LoVo (cell line): ENCODE data around the gene CAMK2N2.

ENCODE experiments used
- DNase-seq: peaks from one replicate; pipeline ENCODE4 v3.0.0-alpha.2; 2016; ENCODE audit warnings: low spot score

The CAMK2N2 gene

DNA sequence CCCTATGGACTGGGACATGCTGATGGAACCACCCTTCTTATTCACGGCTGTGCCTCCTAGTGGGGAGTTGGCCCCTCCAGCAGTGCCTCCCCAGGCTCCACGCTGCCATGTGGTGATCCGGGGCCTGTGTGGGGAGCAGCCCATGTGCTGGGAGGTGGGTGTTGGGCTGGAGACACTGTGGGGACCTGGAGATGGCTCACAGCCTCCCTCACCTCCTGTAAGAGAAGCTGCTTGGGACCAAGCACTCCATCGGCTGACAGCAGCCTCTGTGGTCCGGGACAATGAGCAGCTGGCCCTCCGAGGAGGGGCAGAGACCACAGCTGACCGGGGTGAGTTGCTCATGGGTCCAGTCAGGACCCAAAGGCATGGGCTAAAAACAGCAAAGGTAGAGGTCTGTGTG lies 21.6 kb downstream of the CAMK2N2 start:
- no peak for DNase-seq

GRCh38 chr3:184239221-184239620 lies 22.1 kb downstream of the CAMK2N2 start:
- no peak for DNase-seq

DNA sequence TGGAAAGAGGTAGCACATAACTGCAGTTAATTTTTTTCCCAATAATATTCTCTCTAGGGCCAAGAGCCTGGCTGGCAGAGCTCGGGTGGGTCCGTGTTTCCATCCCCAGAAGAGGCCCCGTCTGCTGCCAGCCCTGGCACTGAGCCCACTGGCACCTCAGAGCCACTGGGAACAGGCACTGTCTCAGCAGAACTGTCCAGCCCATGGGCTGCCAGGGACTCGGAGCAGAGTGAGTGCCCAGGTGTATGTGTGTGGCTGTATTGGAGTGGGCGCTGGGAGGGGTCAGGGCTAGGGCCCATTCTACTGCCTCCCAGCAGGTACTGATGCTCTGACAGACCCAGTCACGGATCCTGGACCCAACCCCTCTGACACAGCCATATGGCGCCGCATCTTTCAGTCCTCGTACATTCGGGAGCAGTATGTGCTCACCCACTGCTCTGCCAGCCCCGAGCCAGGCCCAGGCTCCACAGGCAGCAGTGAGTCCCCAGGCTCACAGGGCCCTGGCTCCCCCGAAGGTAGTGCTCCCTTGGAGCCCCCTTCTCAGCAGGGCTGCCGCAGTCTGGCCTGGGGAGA lies 23.0 kb downstream of the CAMK2N2 start:
- DNase-seq, result no peak

GRCh38 chr3:184237807-184238206 lies 23.5 kb downstream of the CAMK2N2 start:
- no peak for DNase-seq

DNA sequence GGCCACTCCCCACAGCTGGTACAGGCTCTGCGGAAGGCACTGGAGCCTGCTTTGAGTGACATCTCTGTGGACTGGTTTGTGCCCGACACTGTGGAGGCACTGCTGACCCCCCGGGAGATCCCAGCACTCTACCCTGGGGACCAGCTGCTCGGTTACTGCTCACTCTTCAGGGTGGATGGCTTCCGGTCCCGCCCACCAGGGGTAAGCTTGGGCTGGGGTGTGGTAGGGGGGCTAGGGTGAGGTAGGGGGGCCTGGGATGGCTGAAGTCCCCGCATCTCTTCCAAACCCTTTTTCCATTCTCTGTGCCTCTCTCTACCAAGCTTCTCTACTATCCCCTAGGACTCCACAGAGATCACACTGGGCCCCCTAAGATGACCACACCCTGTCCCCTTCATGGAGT lies 24.1 kb downstream of the CAMK2N2 start:
- no peak for DNase-seq

GRCh38 chr3:184236636-184237035 lies 24.7 kb downstream of the CAMK2N2 start:
- DNase-seq, result no peak

DNA sequence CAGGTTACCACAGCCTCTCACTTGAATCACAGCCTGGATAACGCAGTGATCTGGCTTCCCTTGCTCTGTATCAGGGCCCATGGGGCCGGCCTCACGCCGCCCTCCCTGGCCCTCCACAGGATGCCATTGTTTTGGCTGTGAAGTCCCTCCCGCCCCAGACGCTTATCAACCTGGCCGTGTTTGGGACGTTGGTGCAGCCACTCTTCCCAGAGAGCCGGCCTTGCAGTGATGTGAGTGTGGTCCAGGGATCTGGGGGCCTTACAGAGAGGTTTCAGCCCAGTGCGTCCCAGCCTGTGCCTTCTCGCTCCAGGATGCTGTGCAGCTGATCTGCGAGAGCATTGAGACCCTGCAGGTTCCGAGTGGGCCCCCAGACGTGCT lies 25.3 kb downstream of the CAMK2N2 start:
- no peak for DNase-seq

GRCh38 chr3:184235381-184236032 lies 25.8 kb downstream of the CAMK2N2 start:
- DNase-seq, result no peak

- no peak for DNase-seq
Observed at GRCh38 chr3:184234671-184235380, 26.5 kb downstream of the CAMK2N2 start.

- peak; percentile 60 for DNase-seq
Observed at GRCh38 chr3:184234224-184234623, 27.1 kb downstream of the CAMK2N2 start.

- no peak for DNase-seq
Observed at GRCh38 chr3:184233127-184233843, 28.1 kb downstream of the CAMK2N2 start.

DNA sequence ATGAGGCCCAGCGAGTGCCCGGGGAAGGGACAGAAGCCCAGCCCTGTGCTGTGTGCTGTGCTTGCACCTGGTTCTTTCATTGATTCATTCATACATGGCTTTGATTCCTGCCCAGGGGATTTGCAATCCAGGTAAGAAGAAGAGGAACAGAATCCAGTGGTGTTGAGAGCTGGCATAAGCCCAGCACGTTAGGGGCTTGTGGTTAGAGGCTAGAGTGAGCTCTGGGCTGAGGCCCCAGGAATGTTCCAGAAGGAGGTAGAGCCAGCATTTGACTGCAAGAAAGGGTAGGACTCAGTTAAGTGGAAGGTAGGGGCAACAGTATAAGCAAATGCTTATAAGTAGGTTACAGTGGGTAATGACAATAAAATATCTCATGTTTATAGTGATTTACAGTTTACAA lies 29.7 kb downstream of the CAMK2N2 start:
- DNase-seq, result no peak

- no peak for DNase-seq
Observed at GRCh38 chr3:184230603-184231528, 30.5 kb downstream of the CAMK2N2 start.

GRCh38 chr3:184230081-184230602 lies 31.2 kb downstream of the CAMK2N2 start:
- peak; percentile 51 for DNase-seq

DNA sequence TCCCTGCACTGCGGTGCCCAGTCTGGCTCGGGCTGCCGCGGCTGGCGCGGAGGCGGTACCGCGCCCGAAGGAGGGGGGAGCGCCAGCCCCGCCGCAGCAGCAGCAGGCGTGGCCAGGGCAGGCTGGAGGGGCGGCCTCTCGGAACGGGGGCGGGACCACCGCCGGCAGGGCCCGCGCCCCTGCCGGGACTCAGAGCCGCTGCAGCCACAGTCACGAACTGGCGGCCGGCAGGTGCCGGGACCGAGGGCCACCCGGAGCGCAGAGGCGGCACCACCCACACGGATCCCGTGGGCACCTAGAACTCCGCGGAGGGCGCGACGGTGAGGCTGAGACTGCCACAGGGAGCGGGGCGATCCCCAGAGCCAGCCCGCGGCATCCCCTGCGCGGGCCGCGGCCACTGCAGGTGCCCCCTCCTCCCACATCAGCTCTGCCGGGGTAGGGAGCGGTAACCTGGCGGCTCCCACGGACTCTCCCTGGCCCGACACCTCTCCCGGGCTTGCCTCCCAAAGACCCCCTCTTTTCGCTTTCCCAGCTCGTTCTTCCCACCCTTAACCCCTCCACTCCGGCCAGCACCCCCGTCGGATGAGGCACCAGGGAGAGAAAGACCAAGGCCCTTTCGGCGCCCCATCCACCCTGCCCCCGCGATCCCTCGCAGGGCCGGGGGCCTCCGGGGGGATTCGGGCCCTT lies 31.8 kb downstream of the CAMK2N2 start, which contains the start of gene VWA5B2:
VWA5B2 (plus strand) TSS at position 192 of the 687 bp plus-strand sequence. CDS start 944 bp downstream, outside the sequence.
- peak; percentile 85 for DNase-seq

GRCh38 chr3:184228376-184229137 lies 32.8 kb downstream of the CAMK2N2 start:
- DNase-seq, result no peak

DNA sequence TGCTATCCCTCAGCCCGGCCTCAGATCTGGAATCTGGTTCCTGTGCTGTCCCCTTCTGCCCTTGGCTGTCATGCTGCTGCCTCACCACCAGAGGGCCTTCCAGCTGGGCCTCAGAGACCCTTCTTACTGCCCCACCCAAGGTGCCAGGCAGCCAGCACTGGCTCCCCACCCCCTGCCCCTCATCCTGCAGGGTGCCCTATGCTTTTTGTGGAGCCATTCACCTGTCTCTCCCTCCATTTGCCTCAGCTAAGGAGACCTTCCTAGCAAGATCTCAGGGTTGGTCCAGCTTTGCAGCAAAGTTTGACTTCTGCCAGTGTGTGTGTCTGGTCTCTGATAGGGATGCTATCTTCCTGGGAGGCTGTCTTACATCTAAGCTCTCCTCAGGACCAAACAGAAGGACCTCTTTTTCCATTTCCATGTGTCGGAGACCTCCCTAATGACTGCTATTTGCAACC lies 33.8 kb downstream of the CAMK2N2 start:
- peak; percentile 30 for DNase-seq

DNA sequence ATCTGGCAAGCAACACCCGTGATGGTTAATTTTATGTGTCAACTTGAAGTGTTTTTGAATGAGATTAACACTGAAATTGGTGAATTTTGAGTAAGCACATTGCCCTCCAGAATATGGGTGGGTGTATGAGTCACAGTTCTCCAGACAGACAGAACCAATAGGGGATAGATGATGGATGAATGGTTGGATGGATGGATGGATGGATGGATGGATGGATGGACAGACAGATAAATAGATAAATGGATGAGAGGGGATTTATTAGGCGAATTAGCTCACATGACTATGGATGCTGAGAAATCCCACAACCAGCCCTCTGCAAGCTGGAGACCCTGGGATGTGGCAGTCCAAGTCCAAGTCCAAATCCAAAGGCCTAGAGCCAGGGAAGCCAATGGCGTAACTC lies 37.4 kb downstream of the CAMK2N2 start:
- no peak for DNase-seq

DNA sequence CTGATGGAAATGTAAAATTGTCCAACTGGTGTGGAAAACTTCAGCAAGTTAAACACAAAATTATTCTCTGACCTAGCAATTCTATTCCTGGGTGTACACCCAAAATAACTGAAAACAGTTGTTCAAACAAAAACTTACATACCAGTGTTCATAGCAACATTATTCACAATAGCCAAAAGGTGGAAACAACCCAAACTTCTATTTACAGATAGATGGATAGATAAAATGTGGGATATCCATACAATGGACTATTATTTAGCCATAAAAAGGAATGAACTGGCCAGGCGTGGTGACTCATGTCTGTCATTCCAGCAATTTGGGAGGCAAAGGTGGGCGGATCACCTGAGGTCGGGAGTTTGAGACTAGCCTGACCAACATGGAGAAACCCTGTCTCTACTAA lies 38.8 kb downstream of the CAMK2N2 start:
- DNase-seq, result no peak

DNA sequence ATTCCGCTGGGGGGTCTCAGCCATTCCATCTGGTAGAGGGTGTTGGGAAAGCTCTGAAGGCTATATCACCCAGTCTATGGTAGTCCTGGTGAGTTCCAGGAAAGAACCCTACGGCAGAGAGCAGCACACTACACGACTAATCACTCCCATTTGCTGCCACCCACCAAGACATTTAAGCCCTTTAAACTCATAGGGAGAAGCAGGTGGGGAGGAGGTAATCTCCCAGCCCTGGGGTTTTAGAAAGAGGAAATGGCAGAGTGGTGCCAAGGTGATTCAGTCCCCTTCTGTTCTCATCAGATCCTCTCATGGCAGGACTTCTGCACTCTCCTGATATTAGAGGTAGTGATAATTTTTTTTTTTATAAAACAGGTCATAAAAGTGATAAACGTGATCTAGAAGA lies 42.5 kb downstream of the CAMK2N2 start:
- DNase-seq, result no peak
